Measurements from ENCODE around the gene MIOX. TPM values are rescaled to one million over a fixed set of nuclear protein-coding genes. Genes with fewer than 3 reads are reported as not detected.

The MIOX gene
- total and polyA plus RNA-seq, 2 of the 13 experiments (the other 11 are each of a cell fraction or from before 2014, with no cell fraction given): 1.5 to 2.9 TPM

DNA sequence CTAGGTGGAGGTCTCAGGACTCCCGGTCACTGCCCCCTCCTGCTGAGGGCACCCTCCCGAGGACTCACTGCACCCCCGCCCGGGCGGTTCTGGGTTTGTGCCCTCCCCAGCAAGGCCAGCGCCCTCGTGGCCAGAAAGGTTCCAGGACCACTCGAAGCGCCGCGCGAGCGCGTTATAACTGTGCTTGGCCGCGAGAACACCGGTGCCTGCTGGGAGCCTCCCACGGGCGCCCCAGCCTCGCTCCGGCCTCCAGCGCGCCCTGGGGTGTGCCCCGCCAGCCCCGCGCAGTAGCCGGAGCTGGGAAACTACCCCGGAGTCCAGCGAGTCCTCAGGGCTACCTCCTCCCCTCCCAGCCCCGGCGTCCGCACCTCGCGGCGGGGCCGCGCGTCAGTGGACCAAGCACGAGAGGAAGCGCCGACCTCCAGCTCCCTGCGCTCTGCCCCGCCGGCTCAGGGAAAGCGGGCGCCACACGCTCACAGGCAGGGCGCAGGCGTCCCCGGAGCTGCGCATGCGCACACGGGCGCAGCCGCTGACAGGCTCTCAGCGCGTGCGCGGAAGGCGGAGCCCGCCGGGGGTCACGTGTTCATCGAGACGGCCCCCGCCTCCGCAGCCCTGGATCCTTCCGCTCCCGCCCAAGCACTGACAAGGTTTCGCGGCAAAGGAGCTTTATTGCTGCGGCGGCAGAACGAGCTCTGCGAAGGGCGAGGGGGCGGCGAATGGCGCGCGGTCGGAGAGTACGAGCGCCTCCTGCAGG is 38.6 kb downstream of the MIOX start, which contains the start of gene SCO2 (continued):
- TF ChIP-seq, protein P1, sequence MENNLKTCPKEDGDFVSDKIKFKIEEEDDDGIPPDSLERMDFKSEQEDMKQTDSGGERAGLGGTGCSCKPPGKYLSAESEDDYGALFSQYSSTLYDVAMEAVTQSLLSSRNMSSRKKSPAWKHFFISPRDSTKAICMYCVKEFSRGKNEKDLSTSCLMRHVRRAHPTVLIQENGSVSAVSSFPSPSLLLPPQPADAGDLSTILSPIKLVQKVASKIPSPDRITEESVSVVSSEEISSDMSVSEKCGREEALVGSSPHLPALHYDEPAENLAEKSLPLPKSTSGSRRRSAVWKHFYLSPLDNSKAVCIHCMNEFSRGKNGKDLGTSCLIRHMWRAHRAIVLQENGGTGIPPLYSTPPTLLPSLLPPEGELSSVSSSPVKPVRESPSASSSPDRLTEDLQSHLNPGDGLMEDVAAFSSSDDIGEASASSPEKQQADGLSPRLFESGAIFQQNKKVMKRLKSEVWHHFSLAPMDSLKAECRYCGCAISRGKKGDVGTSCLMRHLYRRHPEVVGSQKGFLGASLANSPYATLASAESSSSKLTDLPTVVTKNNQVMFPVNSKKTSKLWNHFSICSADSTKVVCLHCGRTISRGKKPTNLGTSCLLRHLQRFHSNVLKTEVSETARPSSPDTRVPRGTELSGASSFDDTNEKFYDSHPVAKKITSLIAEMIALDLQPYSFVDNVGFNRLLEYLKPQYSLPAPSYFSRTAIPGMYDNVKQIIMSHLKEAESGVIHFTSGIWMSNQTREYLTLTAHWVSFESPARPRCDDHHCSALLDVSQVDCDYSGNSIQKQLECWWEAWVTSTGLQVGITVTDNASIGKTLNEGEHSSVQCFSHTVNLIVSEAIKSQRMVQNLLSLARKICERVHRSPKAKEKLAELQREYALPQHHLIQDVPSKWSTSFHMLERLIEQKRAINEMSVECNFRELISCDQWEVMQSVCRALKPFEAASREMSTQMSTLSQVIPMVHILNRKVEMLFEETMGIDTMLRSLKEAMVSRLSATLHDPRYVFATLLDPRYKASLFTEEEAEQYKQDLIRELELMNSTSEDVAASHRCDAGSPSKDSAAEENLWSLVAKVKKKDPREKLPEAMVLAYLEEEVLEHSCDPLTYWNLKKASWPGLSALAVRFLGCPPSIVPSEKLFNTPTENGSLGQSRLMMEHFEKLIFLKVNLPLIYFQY (CRISPR knock-in tag; IDR thresholded peaks at IDR 0.05; ENCODE audit: borderline replicate concordance): no peak
- TF ChIP-seq, protein P2, sequence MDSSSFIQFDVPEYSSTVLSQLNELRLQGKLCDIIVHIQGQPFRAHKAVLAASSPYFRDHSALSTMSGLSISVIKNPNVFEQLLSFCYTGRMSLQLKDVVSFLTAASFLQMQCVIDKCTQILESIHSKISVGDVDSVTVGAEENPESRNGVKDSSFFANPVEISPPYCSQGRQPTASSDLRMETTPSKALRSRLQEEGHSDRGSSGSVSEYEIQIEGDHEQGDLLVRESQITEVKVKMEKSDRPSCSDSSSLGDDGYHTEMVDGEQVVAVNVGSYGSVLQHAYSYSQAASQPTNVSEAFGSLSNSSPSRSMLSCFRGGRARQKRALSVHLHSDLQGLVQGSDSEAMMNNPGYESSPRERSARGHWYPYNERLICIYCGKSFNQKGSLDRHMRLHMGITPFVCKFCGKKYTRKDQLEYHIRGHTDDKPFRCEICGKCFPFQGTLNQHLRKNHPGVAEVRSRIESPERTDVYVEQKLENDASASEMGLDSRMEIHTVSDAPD (CRISPR knock-in tag; IDR thresholded peaks at IDR 0.05): no peak
- TF ChIP-seq, protein P3, sequence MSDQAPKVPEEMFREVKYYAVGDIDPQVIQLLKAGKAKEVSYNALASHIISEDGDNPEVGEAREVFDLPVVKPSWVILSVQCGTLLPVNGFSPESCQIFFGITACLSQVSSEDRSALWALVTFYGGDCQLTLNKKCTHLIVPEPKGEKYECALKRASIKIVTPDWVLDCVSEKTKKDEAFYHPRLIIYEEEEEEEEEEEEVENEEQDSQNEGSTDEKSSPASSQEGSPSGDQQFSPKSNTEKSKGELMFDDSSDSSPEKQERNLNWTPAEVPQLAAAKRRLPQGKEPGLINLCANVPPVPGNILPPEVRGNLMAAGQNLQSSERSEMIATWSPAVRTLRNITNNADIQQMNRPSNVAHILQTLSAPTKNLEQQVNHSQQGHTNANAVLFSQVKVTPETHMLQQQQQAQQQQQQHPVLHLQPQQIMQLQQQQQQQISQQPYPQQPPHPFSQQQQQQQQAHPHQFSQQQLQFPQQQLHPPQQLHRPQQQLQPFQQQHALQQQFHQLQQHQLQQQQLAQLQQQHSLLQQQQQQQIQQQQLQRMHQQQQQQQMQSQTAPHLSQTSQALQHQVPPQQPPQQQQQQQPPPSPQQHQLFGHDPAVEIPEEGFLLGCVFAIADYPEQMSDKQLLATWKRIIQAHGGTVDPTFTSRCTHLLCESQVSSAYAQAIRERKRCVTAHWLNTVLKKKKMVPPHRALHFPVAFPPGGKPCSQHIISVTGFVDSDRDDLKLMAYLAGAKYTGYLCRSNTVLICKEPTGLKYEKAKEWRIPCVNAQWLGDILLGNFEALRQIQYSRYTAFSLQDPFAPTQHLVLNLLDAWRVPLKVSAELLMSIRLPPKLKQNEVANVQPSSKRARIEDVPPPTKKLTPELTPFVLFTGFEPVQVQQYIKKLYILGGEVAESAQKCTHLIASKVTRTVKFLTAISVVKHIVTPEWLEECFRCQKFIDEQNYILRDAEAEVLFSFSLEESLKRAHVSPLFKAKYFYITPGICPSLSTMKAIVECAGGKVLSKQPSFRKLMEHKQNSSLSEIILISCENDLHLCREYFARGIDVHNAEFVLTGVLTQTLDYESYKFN (CRISPR knock-in tag; conservative IDR thresholded peaks at IDR 0.05): peak; percentile 6
- TF ChIP-seq, protein P4, sequence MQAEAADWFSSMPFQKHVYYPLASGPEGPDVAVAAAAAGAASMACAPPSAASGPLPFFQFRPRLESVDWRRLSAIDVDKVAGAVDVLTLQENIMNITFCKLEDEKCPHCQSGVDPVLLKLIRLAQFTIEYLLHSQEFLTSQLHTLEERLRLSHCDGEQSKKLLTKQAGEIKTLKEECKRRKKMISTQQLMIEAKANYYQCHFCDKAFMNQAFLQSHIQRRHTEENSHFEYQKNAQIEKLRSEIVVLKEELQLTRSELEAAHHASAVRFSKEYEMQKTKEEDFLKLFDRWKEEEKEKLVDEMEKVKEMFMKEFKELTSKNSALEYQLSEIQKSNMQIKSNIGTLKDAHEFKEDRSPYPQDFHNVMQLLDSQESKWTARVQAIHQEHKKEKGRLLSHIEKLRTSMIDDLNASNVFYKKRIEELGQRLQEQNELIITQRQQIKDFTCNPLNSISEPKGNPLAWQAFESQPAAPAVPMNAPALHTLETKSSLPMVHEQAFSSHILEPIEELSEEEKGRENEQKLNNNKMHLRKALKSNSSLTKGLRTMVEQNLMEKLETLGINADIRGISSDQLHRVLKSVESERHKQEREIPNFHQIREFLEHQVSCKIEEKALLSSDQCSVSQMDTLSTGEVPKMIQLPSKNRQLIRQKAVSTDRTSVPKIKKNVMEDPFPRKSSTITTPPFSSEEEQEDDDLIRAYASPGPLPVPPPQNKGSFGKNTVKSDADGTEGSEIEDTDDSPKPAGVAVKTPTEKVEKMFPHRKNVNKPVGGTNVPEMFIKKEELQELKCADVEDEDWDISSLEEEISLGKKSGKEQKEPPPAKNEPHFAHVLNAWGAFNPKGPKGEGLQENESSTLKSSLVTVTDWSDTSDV (CRISPR knock-in tag; IDR thresholded peaks at IDR 0.05): no peak
- TF ChIP-seq ZNF674 (CRISPR knock-in tag; IDR thresholded peaks at IDR 0.05; ENCODE audit: low read depth) (peak; percentile 97; the same call in 1 of the 2 replicates), TBX3 (IDR thresholded peaks at IDR 0.05; ENCODE audit: borderline replicate concordance) (no peak), ZBTB21 (CRISPR knock-in tag; IDR thresholded peaks at IDR 0.05) (no peak), ZNF790 (CRISPR knock-in tag; IDR thresholded peaks at IDR 0.05; ENCODE audit: borderline replicate concordance) (peak; percentile 21; the same call in 1 of the 2 replicates), KLF16 (CRISPR knock-in tag; IDR thresholded peaks at IDR 0.05) (peak in 1 of 2 experiments; percentile 76; a peak in 2 of 4 replicates), TEAD3 (CRISPR knock-in tag; optimal IDR thresholded peaks at IDR 0.05; ENCODE audit: borderline replicate concordance) (peak; percentile 65)
- TF ChIP-seq, protein P5, sequence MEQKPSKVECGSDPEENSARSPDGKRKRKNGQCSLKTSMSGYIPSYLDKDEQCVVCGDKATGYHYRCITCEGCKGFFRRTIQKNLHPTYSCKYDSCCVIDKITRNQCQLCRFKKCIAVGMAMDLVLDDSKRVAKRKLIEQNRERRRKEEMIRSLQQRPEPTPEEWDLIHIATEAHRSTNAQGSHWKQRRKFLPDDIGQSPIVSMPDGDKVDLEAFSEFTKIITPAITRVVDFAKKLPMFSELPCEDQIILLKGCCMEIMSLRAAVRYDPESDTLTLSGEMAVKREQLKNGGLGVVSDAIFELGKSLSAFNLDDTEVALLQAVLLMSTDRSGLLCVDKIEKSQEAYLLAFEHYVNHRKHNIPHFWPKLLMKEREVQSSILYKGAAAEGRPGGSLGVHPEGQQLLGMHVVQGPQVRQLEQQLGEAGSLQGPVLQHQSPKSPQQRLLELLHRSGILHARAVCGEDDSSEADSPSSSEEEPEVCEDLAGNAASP (CRISPR knock-in tag; IDR thresholded peaks at IDR 0.05; ENCODE audit: borderline replicate concordance): no peak; the same call in 1 of the 2 replicates
